ENCODE measurements around the gene AKAP6. TPM values are rescaled to one million over a fixed set of nuclear protein-coding genes. Genes with fewer than 3 reads are reported as not detected.
A peak's percentile ranks its signal among the peaks of the same experiment; 100 is the strongest.

The AKAP6 gene
- total RNA-seq, 2 experiments from 2014 or later: 0.83 to 1.7 TPM

GRCh38 chr14:32422440-32422839 lies 93.3 kb downstream of the AKAP6 start:
- ATAC-seq: no peak
- CTCF ChIA-PET: no interaction called here
- peaks cover 3% of the 10 kb centered on the region for H3K9me3 Mint-ChIP-seq (ENCODE audit: insufficient read depth)

GRCh38 chr14:32426028-32426427 lies 96.9 kb downstream of the AKAP6 start:
- Mint-ChIP-seq H3K27ac (no peak overlapping the region), H3K36me3 (ENCODE audit: low read depth) (no peaks in the 10 kb centered on the region), H3K9me3 (ENCODE audit: insufficient read depth) (peaks cover 3% of the 10 kb centered on the region), H3K27me3 (ENCODE audit: low read depth) (no peaks in the 10 kb centered on the region), H3K4me1 (ENCODE audit: low read depth) (no peaks in the 10 kb centered on the region), H3K4me3 (no peak overlapping the region)
- ATAC-seq (no peak), DNase-seq (no peak)
- POLR2A ChIA-PET: no interaction called here
- CTCF ChIA-PET: no interaction called here

More at GRCh38 chr14:32422440-32422839, 93.3 kb downstream of the AKAP6 start:
- Mint-ChIP-seq H3K27me3 (ENCODE audit: low read depth) (no peaks in the 10 kb centered on the region), H3K27ac (no peak overlapping the region), H3K36me3 (ENCODE audit: low read depth) (no peaks in the 10 kb centered on the region), H3K4me3 (no peak overlapping the region), H3K4me1 (ENCODE audit: low read depth) (no peaks in the 10 kb centered on the region)
- POLR2A ChIA-PET: no interaction called here
- no peak for DNase-seq

- H3K27ac Mint-ChIP-seq: no peak overlapping the region
- H3K27me3 Mint-ChIP-seq (ENCODE audit: low read depth): no peaks in the 10 kb centered on the region
- DNase-seq (no peak), ATAC-seq (no peak)
- CTCF ChIA-PET: interaction anchor here (1.1 kb wide), 1 partner anchor 24 kb away, joined by 3 read pairs; no protein-coding TSS in a partner anchor
- POLR2A ChIA-PET: no interaction called here
- H3K4me3 Mint-ChIP-seq: no peak overlapping the region
- H3K9me3 Mint-ChIP-seq (ENCODE audit: insufficient read depth): peaks cover 3% of the 10 kb centered on the region
- H3K36me3 Mint-ChIP-seq (ENCODE audit: low read depth): no peaks in the 10 kb centered on the region
- H3K4me1 Mint-ChIP-seq (ENCODE audit: low read depth): no peaks in the 10 kb centered on the region
These were observed 97.7 kb downstream of the AKAP6 start for GRCh38 chr14:32426586-32427388.

GRCh38 chr14:32427726-32428528 lies 98.8 kb downstream of the AKAP6 start:
- H3K27ac Mint-ChIP-seq: no peak overlapping the region
- CTCF ChIA-PET: interaction anchor here (1.1 kb wide), 1 partner anchor 23 kb away, joined by 3 read pairs; no protein-coding TSS in a partner anchor
- DNase-seq (no peak), ATAC-seq (no peak)
- peaks cover 3% of the 10 kb centered on the region for H3K9me3 Mint-ChIP-seq (ENCODE audit: insufficient read depth)
- POLR2A ChIA-PET: no interaction called here
- H3K4me3 Mint-ChIP-seq: no peak overlapping the region
- H3K4me1 Mint-ChIP-seq (ENCODE audit: low read depth): no peaks in the 10 kb centered on the region
- no peaks in the 10 kb centered on the region for H3K36me3 Mint-ChIP-seq (ENCODE audit: low read depth)
- no peaks in the 10 kb centered on the region for H3K27me3 Mint-ChIP-seq (ENCODE audit: low read depth)

DNA sequence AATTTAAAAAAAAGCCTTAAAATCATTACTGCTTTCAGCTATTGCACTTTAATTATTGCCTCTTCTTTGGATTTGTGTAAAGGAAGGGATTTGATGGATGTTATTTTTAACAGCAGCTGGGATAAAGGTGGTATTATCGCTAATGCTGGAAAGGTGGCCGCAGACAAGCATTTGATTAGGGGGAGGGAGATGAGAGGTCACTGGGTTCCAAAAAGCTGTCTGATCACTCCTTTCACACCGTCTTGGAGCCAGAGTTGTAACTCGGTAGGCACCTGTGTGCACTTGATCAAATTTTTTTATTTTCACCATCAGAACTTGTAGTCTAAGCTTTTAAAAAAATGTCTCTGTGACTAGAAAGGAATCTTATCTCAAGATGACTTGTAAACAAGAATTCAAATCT lies 99.8 kb downstream of the AKAP6 start:
- Mint-ChIP-seq H3K4me1 (ENCODE audit: low read depth) (no peaks in the 10 kb centered on the region), H3K27ac (no peak overlapping the region), H3K27me3 (ENCODE audit: low read depth) (no peaks in the 10 kb centered on the region), H3K36me3 (ENCODE audit: low read depth) (no peaks in the 10 kb centered on the region), H3K4me3 (no peak overlapping the region), H3K9me3 (ENCODE audit: insufficient read depth) (peaks cover 2% of the 10 kb centered on the region)
- ATAC-seq (no peak), DNase-seq (no peak)
- POLR2A ChIA-PET: no interaction called here
- CTCF ChIA-PET: no interaction called here

- H3K4me1 Mint-ChIP-seq (ENCODE audit: low read depth): no peaks in the 10 kb centered on the region
- POLR2A ChIA-PET: no interaction called here
- no peak overlapping the region for H3K27ac Mint-ChIP-seq
- DNase-seq: no peak
- no peaks in the 10 kb centered on the region for H3K9me3 Mint-ChIP-seq (ENCODE audit: insufficient read depth)
- no peaks in the 10 kb centered on the region for H3K27me3 Mint-ChIP-seq (ENCODE audit: low read depth)
- no peak overlapping the region for H3K4me3 Mint-ChIP-seq
- no peaks in the 10 kb centered on the region for H3K36me3 Mint-ChIP-seq (ENCODE audit: low read depth)
- CTCF ChIA-PET: no interaction called here
- no peak for ATAC-seq
These were observed 101.2 kb downstream of the AKAP6 start for GRCh38 chr14:32430326-32430725.

DNA sequence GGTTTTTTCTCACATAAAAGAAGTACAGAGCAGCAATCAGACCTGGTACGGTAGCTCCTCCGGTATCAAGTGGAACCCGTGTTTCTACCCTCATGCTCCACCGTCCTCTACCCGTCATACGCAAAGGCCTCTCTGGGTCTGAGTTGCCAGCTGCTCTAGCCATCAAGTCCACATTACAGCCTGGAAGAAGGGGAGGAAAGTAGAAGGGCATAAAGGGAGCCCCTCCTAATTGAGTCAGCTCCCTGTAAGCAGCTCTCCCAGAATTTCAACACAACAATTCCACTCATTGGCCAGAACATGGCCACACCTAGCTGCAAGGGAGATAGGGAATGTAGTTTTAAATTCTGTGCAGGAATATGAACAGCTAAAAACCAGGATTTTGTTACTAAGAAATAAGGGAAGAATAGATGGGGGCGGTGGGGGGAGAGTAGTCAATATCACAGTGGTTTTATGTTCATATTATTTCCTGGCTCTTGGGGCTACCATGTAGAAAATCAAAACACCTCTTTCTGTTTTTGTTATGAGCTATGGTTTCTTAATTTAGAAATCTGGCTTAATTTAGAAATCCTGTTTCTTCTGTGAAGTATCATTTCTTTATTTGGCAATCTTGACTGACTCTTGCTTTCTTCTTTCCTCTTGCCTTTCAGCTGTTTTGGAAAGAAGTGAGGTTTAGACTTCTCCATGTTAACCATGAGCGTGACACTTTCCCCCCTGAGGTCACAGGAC lies 103.9 kb downstream of the AKAP6 start:
- POLR2A ChIA-PET: no interaction called here
- Mint-ChIP-seq H3K9me3 (ENCODE audit: insufficient read depth) (no peaks in the 10 kb centered on the region), H3K27me3 (ENCODE audit: low read depth) (no peaks in the 10 kb centered on the region)

GRCh38 chr14:32434180-32434579 lies 105.1 kb downstream of the AKAP6 start:
- ChIA-PET CTCF (no interaction called here), POLR2A (no interaction called here)
- Mint-ChIP-seq H3K4me1 (ENCODE audit: low read depth) (peaks cover 11% of the 10 kb centered on the region), H3K27me3 (ENCODE audit: low read depth) (no peaks in the 10 kb centered on the region), H3K36me3 (ENCODE audit: low read depth) (no peaks in the 10 kb centered on the region), H3K27ac (no peak overlapping the region), H3K9me3 (ENCODE audit: insufficient read depth) (no peaks in the 10 kb centered on the region), H3K4me3 (no peak overlapping the region)
- ATAC-seq (no peak), DNase-seq (no peak)

More for the DNA sequence above, 103.9 kb downstream of the AKAP6 start:
- Mint-ChIP-seq H3K27ac (no peak overlapping the region), H3K4me3 (no peak overlapping the region), H3K36me3 (ENCODE audit: low read depth) (no peaks in the 10 kb centered on the region), H3K4me1 (ENCODE audit: low read depth) (no peaks in the 10 kb centered on the region)
- ATAC-seq (no peak), DNase-seq (no peak)
- CTCF ChIA-PET: no interaction called here

DNA sequence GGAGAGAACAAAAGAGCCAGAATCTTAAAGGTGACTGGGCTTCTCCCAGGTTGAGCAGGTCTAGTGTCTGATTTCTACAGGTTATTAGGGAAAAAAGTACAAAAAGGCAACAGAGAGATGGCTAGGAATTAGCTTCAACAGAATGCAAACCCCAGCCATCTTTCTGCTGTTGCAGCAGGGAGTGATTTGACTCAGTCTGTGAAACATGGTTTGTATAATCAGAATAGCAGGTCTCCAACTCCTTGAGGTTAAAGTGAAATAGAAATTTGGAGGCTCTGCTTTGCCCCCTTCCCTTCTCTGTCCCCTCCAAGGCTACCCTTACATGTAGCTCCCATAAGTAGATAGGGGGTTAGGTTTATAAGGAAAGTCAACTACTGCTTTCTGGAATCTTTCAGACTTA lies 105.8 kb downstream of the AKAP6 start:
- no peaks in the 10 kb centered on the region for H3K9me3 Mint-ChIP-seq (ENCODE audit: insufficient read depth)
- no peak for DNase-seq
- H3K27ac Mint-ChIP-seq: no peak overlapping the region
- H3K4me1 Mint-ChIP-seq (ENCODE audit: low read depth): peaks cover 12% of the 10 kb centered on the region
- peaks cover 2% of the 10 kb centered on the region for H3K36me3 Mint-ChIP-seq (ENCODE audit: low read depth)
- H3K27me3 Mint-ChIP-seq (ENCODE audit: low read depth): no peaks in the 10 kb centered on the region
- POLR2A ChIA-PET: no interaction called here
- CTCF ChIA-PET: no interaction called here
- ATAC-seq: no peak
- no peak overlapping the region for H3K4me3 Mint-ChIP-seq

DNA sequence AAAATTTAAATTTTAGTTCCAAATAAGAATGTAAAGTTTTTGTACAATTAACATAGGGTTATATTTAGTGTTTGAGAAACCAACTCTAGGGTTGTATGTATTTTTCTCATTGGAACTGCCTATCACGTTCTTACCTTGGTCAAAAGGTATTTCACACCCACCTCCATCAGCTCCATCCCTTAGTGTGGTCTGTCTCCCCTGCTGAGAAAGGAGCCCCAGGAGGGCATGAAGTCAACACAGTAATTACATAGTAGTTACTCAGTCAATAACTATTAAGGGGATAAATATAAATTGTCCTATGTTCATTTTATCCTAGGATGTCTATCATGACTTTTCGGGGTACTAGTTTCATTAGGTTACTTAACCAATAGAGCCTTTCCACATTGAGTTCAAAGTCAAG lies 106.3 kb downstream of the AKAP6 start:
- ATAC-seq (no peak), DNase-seq (no peak)
- no peaks in the 10 kb centered on the region for H3K9me3 Mint-ChIP-seq (ENCODE audit: insufficient read depth)
- H3K36me3 Mint-ChIP-seq (ENCODE audit: low read depth): peaks cover 2% of the 10 kb centered on the region
- H3K4me3 Mint-ChIP-seq: no peak overlapping the region
- POLR2A ChIA-PET: no interaction called here
- H3K27me3 Mint-ChIP-seq (ENCODE audit: low read depth): no peaks in the 10 kb centered on the region
- no peak overlapping the region for H3K27ac Mint-ChIP-seq
- peaks cover 12% of the 10 kb centered on the region for H3K4me1 Mint-ChIP-seq (ENCODE audit: low read depth)
- CTCF ChIA-PET: no interaction called here

- no peak for ATAC-seq
- ChIA-PET POLR2A (no interaction called here), CTCF (interaction anchor here (0.6 kb wide), 1 partner anchor 1649 kb away, joined by 3 read pairs; no protein-coding TSS in a partner anchor)
These were observed 107.9 kb downstream of the AKAP6 start for GRCh38 chr14:32436993-32437392.

GRCh38 chr14:32438517-32438916 lies 109.4 kb downstream of the AKAP6 start:
- Mint-ChIP-seq H3K4me1 (ENCODE audit: low read depth) (peaks cover 12% of the 10 kb centered on the region), H3K27me3 (ENCODE audit: low read depth) (no peaks in the 10 kb centered on the region), H3K4me3 (no peak overlapping the region), H3K36me3 (ENCODE audit: low read depth) (peaks cover 2% of the 10 kb centered on the region), H3K27ac (peak overlapping the region; percentile 35), H3K9me3 (ENCODE audit: insufficient read depth) (no peaks in the 10 kb centered on the region)
- DNase-seq: no peak
- no peak for ATAC-seq
- ChIA-PET POLR2A (no interaction called here), CTCF (interaction anchor here (1.3 kb wide), 1 partner anchor 31 kb away, joined by 4 read pairs; no protein-coding TSS in a partner anchor)

More at GRCh38 chr14:32436993-32437392, 107.9 kb downstream of the AKAP6 start:
- no peak overlapping the region for H3K4me3 Mint-ChIP-seq
- no peaks in the 10 kb centered on the region for H3K27me3 Mint-ChIP-seq (ENCODE audit: low read depth)
- H3K4me1 Mint-ChIP-seq (ENCODE audit: low read depth): peaks cover 12% of the 10 kb centered on the region
- no peaks in the 10 kb centered on the region for H3K9me3 Mint-ChIP-seq (ENCODE audit: insufficient read depth)
- no peak overlapping the region for H3K27ac Mint-ChIP-seq
- no peak for DNase-seq
- H3K36me3 Mint-ChIP-seq (ENCODE audit: low read depth): peaks cover 2% of the 10 kb centered on the region
